Measurements from ENCODE around the gene NMNAT1.
"Not testable (repeated sequence)": the region's sequence is repeated elsewhere in the genome, so short reads cannot be mapped to it uniquely, and the experiment has no call there.

Gene NMNAT1

GRCh38 chr1:10020086-10020485, 76.8 kb downstream of the NMNAT1 start:
- DNase-seq: no peak

GRCh38 chr1:10020678-10021077, 77.4 kb downstream of the NMNAT1 start:
- not testable (repeated sequence) for DNase-seq

DNA sequence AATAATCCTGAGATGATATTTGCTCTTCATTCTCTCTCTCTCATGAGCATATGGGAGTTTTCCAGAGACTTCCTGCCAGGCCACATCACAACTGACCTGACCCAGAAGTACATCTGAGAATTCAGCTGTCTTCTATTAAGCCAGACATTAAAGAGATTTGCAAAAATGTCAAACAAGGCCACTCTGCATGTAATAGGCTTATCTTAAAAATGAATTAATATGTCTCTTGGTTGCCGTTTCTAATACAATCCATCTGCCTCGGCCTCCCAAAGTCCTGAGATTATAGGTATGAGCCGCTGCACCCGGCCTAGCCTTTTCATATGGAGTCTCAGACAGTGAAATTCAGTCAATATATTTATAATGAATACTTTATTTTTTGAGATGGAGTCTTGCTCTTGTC, 78.7 kb downstream of the NMNAT1 start:
- DNase-seq: not testable (repeated sequence)

DNA sequence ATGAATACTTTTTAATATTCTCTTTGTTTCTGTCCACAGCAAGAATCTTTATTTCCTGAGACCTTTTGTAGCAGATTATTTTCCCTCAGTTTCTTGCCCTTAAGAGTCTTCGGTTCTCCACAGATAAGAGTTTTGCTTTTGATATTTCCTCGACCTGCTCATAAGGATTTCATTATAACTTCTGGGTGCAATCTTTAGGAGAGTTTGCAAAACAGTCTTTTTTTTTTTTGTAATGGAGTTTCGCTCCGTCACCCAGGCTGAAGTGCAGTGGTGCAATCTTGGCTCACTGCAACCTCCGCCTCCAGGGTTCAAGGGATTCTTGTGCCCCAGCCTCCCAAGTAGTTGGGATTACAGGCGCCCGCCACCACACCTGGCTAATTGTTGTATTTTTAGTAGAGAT, 79.4 kb downstream of the NMNAT1 start:
- no peak for DNase-seq

GRCh38 chr1:10025354-10025753, 82.1 kb downstream of the NMNAT1 start:
- DNase-seq: no peak

DNA sequence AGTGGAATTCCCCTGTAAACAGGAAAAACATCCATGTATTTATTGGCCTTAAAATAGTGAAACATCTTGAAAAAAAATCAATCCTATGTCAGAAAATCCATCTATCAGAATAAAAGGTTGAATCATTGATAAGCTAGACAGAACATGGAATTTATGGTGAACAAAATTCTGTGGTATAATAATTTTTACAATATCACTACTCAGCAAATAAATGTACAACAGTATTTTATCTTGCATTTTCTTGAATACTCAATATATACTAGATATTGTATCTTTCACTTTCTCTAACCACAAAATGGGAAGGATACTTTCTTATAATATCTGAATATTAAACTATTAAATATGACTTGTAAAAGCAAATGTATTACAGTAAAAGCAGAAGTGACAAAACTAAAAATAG, 83.8 kb downstream of the NMNAT1 start:
- DNase-seq: no peak

- not testable (repeated sequence) for DNase-seq
Observed at GRCh38 chr1:10028956-10029500, 85.8 kb downstream of the NMNAT1 start.

- DNase-seq: no peak
Observed at GRCh38 chr1:10031461-10031860, 88.2 kb downstream of the NMNAT1 start.

DNA sequence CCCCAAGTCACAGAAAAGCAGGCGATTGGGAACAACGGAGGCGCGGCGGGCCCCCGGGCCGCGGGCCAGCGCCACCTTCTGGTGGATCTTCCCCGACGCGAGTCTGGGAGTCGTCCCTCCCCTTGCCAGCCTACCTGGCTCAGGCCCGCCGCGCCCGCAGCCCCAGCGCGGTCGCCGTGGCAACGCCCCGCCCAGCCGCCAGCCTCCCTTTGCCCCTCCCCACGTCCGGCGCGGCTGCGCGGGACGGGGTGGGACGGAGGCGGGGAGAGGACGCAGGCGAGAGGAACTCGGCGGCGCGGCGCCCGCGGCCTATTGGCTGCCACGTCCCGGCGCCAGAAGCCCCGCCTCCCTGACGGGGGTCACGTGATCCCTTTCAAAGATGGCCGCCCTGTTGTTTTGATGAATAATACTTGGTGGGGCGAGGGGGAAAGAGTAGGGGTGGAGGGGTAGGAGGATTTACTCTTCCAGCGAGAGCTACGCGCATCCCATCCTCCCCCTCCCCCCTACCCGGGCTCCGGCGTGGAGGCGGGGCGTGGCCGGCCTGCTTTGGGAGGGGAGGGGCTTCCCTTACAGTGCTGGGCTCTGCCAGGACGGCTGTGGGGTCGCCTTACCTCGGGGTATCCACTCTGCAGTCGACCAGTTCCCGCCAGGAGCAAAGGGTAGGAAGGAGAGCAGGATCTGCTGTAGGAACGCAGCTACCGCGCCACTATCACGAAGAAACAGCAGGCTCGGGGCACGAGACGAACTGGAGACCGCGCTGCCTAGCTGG, 89.5 kb downstream of the NMNAT1 start, which contains the start of gene UBE4B:
Gene UBE4B, plus strand, starts transcription at position 369 of the 769 bp plus-strand sequence. CDS start 713 bp downstream, outside the sequence.
- peak; percentile 96 to 100 (median 98) for DNase-seq

DNA sequence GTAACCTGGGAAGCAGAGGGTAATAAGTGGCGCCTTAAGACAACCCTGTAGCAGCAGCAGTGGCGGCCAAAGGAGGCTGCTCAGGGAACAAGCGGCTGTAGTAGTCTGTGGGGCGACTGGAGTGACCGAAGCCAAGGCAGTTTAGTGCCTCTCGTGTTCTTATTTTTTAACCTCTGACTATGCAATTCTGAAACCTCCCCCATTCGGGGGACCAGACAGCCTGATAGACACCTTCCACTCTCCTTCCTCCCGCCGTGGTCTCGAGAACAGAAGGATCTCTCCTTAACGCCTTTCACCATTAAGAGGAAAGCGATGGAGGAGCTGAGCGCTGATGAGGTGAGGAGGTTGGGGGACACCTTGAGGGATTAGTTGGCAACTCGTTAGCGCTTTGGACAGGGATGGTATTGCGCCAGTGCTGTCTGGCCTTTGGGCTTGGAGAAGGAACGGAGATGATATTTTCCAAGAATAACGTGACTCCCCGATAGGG, 90.1 kb downstream of the NMNAT1 start:
- DNase-seq: no peak

All from T-helper 1 cell (primary cell).